Spleen (tissue), 7 donors: ENCODE results near the gene RAB24.

Experiments used
- POLR2A ChIP-seq, 3 donors: fragments of 450-650 bp; IDR thresholded peaks; one replicate each; pipeline ENCODE4 v1.5.1; 2017; ENCODE audit warnings: antibody characterized with exemption in 3 of 3, mild to moderate bottlenecking in 1 of 3
- TF ChIP-seq, protein P1 (sequence below), 11 experiments: fragments of 200-600 bp in 7 of 11; fragments of 450-650 bp in 4 of 11; sonication (generic) in 4 of 11; IDR thresholded peaks in 8 of 11; conservative IDR thresholded peaks in 3 of 11; 1 replicate in 7 of 11; 2 replicates in 4 of 11; pipeline versions ENCODE4 v1.4.0 to v1.8.0; 2016 to 2021; ENCODE audit warnings: antibody characterized with exemption in 11 of 11, inconsistent platforms in 4 of 11, mild to moderate bottlenecking in 1 of 11
- donor health status: DM: no; HTN: no; CAD: no; lungs with moderate emphysema.
- donor health status: DM: no; HTN: no; CAD: no.
- donor health status: DM: no; HTN: no; CAD: no.

- TF ChIP-seq POLR2A (IDR thresholded peaks at IDR 0.05): no peak
- TF ChIP-seq, protein P1, sequence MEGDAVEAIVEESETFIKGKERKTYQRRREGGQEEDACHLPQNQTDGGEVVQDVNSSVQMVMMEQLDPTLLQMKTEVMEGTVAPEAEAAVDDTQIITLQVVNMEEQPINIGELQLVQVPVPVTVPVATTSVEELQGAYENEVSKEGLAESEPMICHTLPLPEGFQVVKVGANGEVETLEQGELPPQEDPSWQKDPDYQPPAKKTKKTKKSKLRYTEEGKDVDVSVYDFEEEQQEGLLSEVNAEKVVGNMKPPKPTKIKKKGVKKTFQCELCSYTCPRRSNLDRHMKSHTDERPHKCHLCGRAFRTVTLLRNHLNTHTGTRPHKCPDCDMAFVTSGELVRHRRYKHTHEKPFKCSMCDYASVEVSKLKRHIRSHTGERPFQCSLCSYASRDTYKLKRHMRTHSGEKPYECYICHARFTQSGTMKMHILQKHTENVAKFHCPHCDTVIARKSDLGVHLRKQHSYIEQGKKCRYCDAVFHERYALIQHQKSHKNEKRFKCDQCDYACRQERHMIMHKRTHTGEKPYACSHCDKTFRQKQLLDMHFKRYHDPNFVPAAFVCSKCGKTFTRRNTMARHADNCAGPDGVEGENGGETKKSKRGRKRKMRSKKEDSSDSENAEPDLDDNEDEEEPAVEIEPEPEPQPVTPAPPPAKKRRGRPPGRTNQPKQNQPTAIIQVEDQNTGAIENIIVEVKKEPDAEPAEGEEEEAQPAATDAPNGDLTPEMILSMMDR (IDR thresholded peaks at IDR 0.05 in 8 of 11, conservative IDR thresholded peaks at IDR 0.05 in 3 of 11): no peak
Observed at GRCh38 chr5:177329883-177330282, 26.4 kb upstream of the RAB24 start.
